ENCODE measurements around the gene CRTC3. TPM values are rescaled to one million over a fixed set of nuclear protein-coding genes. Genes with fewer than 3 reads are reported as not detected.
A peak's percentile ranks its signal among the peaks of the same experiment; 100 is the strongest.

CRTC3 gene
- total RNA-seq, 1 experiment from 2014 or later = 12.0 TPM

DNA sequence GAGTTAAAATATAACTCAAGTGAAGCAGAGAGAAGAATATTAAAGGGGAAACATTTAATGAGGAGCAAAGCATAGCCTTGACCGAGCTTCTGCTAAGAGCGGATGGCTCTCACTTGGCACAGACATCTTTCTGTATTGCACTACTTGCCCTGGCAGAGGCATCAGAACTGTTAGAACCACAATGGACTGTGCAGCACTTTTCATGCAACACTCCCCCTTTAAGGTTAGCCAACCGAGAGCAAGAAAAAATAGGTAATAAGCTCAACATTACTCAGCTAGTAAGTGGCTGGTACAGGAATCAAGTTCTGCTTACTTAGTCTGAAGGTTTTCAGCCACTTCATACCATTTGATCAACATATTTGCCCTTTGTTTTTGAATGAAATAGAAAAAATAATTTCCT, 33.7 kb downstream of the CRTC3 start:
- no peak for DNase-seq (ENCODE audit: low read depth)

DNA sequence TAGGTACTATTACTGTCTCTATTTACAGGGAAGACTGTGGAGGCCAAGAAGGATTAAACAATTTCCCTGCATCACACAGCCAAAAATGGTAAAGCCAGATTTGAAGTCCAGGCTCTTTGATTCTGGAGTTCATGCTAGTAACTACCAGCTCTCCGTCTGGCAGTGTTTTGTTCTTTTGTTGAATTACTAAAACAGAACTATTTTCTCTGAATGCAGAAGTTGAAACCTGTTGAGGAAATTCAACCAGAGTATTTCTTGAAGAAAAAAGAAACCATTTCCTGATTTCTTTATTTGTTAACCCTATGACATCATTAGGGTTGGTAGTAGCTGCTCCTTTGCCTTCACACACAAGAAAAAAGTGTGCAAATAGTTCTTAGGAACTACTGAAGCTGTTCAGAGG, 34.3 kb downstream of the CRTC3 start:
- no peak for DNase-seq (ENCODE audit: low read depth)

DNA sequence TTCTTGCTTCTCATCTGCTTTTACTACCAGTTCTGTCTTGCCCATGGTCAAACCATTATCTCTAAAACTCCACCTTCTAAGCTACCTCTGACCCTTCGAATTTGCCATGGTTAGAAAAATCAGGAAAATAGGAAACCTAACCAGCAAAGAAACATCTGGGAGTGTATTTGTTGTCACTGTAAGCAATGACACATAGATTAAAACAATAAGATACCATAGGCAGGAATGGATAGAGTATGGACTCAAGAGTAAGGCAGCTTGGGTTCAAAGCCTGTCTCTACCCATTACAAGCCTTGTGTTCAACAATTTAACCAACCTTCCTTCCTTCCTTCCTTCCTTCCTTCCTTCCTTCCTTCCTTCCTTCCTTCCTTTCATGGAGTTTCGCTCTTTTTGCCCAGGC, 34.9 kb downstream of the CRTC3 start:
- no peak for DNase-seq (ENCODE audit: low read depth)

DNA sequence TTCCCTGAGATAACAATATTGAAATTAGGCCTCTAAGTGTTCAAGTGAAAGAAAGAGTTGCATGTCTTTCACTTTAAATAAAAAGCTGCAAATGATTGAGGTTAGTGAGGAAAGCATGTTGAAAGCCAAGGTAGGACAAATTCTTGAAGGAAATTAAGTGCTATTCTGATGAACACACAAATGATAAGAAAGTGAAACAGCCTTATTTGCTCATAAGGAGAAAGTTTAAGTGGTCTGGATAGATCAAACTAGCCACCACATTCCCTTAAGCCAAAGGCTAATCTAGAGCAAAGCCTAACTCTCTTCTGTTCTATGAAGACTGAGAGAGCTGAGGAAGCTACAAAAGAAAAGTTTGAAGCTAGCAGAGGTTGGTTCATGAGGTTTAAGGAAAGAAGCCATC, 36.1 kb downstream of the CRTC3 start:
- no peak for DNase-seq (ENCODE audit: low read depth)

DNA sequence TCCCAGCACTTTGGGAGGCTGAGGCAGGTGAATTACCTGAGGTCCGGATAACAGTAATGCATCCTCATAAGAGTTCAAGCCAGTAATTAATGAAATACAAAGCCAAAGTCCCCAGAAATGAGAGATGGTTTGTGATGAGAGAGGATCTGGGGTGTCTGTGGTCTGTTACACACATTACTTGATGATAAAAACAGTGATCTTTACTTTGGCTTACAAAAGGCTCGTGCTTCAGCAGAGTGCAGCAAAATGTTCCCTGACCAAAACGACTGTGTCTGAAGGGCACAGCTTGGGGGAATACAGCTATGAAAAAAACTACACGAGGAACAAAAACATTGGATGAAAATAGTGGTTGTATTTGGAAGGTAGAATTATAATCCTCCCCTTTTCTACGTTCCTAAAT, 40.9 kb downstream of the CRTC3 start:
- DNase-seq (ENCODE audit: low read depth) = no peak

DNA sequence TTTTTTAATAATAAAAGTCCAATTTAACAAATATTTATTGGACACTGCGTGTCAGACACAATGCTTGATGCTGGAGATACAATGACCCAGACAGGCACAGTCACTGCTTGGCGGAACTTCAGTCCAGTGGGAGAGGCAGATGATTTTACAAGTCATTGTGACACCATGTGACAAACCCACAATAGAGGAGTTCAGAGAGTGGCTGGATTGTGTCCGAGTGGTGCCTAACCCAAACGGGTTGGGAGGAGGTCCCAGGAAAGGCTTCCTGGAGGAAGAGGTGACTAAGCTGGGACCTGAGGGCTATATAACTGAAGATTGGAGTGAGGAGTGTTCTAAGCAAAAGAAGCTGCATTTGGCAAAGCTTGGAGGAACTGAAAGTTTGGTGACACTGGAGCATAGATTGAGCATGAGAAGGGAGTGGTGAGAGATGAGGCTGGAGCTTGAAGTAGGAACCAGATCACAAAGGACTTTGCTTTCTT, 41.4 kb downstream of the CRTC3 start:
- peak; percentile 51 for DNase-seq (ENCODE audit: low read depth)

DNA sequence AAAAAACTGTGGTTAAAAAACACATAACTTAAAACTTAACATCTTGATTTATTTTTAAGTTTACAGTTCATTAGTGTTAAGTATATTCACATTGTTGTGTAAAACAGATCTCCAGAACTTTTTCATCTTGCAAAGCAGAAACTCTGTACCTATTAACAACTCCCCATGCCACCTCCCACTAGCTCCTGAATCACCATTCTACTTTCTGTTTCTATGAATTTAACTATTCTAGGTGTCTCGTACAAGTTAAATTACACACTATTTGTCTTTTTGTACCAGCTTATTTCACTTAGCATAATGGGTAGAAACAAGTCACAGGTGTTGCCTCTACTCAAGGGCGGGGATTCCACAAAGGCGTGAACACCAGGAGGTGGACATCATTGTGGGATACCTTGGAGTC, 43.2 kb downstream of the CRTC3 start:
- DNase-seq (ENCODE audit: low read depth) = no peak

DNA sequence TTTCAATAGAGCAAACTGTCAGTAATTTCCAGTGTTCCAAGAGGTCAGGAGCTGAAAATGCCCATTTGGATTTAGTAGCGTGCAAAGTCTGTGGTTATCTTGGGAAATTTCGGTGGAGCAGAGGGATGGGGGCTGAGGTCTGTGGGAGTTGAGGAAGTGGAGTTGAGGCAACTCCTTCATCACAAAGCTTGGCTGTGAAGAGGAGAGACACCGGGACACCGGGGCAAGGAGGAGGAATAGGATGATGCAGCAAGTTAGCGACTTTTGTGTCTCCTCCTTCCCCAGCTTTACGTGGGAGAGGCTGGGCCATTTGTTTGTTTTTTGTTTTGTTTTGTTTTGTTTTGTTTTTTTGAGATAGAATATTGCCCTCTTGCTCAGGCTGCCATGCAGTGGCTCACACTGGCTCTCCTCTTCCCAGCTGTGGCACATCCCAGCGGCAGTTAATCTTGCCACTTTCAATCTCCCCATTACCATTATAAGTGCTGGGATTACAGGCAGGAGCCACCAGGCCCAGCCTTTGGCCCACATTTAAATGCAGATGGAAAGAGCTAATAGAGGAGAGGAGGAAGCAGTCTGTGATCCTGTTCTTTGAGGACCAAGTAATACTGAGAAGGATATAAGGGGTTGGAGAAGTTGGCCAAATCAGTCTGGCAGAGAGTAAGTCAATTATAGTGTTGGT, 47.1 kb downstream of the CRTC3 start:
- DNase-seq (ENCODE audit: low read depth) = no peak

DNA sequence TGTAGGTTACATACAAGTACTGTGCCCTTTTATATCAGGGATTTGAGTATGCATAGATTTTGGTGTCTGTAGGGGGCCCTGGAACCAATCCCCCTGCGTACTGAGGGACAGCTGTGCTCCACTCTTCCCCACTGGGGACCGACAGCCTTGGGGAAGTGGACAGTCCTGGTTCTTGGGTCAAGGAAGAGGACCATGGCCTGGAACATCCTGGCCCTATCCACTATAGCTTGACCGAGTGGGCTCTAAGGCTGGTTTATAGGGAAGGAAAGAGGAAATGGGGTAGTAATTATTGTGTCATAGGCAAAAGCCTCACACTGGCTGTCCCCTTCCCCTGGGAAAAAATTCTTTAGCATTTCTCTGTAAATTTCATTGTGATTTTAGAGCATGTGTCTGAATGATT, 49.5 kb downstream of the CRTC3 start:
- no peak for DNase-seq (ENCODE audit: low read depth)

DNA sequence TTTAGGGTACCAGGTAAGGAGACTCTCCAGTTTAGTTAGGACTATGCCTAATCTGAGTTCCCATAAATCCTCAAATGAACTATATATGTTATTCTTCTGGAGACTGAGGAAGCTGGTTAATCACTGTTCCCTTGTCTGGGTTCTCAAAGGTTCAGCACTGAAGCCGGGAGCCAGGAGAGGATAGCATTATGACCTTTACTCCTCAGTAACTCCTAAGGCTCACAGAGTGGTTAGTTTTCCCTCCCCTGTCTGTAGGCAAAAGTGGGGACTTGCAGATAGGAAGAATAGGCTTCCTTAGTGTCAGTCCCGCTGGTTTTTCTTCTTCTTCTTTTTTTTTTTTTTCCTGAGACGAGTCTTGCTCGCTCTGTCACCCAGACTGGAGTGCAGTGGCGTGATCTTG, 50.4 kb downstream of the CRTC3 start:
- no peak for DNase-seq (ENCODE audit: low read depth)

DNA sequence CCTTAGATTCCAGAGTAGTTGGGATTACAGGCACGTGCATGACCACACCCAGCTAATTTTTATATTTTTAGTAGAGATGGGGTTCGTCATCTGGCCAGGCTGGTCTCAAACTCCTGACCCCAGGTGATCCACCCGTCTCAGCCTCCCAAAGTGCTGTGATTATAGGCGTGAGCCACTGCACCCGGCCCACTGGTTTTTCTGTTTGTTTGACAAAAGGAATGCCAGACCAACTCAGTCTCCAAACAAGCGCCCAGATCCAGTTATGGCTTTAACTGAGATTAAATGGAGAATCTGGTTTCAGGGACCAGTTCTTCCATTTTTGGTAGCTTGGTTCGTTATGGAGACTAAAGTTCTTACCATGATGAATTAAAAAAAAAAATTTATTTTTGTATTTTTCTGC, 50.8 kb downstream of the CRTC3 start:
- DNase-seq (ENCODE audit: low read depth) = no peak

DNA sequence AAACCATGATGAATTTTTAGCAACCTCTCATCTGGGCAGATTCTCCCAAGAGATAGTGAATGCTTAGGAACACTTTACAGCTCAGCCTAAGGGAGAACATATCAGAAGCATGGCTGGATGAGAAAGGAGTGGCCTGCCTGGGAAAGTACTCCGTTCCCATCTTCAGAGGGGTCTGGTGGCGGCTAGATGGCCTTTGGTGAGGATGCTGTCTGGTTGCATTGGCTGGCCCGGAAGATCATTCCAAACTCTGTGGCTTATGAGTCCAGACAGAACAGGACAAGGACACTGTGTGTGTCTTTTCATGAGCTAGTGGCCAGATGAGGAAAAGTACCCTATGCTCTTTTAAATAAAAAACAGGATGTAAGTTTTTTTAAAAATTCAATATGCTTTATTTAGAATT, 51.2 kb downstream of the CRTC3 start:
- DNase-seq (ENCODE audit: low read depth) = no peak

DNA sequence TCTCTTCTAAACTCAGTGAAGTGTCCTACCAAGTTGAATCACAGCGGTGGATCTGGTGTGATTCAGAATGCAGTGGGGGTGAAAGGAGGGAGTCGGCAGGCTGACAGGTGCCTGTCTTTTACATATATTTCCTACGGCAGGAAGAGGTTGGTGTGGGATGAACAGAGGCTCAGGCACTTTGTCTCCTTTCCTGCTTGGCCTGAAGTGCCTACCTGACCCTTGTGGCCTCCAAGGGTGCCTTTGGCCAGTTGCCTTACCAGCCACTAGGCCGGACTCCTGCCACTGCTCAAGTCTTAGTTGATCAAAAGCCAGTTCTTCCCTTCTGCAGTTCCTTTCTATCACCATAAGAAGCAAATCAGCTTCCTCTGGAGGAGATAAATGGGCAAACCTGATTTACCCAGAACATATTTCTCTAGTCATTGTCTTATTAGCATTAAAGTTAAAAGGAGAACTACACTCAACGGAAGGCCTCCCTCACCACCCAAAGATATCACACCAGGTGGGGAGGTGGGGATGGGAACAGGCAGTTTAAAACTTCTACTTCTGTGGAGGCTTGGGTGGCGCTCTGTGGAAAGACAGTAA, 52.1 kb downstream of the CRTC3 start:
- DNase-seq (ENCODE audit: low read depth) = no peak

DNA sequence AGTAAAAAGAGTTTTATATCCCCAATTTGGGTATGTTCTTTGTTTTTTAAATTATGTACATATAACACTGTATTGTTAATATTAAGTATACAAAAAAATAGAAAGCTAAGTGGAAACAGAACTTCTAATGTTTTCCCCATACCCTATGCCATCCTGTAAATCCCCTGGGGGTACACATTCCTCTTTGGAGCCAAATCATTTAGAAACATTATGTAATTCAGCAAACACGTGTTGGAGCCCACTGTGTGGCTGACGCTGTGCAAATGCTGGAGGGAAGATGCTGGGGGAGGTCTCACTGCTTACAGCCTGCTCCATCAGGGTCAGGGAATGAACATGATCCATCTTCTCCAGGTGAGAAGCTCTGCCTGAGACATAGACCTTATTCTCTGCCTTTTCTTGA, 52.8 kb downstream of the CRTC3 start:
- no peak for DNase-seq (ENCODE audit: low read depth)

DNA sequence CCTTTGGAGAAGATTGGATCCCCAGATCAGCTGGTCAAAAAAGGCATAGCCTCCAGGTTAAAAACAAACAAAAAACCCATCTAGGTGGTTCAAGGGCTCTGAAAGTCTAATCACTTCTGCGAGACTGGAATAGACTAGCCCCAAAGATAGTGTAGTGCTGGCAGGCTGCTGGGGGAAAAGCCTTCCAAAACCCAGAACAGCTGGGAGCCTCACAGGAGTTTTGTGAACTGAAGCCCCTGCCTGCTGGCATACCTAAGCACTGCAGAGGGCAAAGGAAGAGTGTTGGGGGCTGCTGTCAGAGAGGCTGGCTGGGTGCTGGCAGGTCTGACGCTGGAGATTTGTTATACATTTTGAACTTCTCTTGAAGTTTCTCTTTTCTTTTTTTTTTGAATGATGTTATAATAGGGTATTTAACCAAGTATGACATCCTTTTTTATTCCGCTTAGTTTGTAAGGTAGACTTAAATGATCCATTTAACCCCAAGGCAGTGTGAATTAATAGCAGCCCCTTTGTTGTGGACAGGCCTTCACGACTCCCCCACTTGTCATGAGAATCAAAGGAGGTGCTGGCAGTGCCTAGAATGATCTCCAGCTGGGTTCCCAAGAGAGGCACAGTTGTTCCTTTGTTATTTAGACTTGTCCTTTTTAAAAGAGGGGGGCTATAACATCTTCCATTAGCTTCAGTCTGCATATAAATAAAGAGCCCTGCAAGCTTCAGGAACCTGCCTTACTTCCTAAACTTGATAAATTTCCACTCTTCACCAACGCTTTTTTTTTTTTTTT, 53.9 kb downstream of the CRTC3 start:
- DNase-seq (ENCODE audit: low read depth) = no peak

DNA sequence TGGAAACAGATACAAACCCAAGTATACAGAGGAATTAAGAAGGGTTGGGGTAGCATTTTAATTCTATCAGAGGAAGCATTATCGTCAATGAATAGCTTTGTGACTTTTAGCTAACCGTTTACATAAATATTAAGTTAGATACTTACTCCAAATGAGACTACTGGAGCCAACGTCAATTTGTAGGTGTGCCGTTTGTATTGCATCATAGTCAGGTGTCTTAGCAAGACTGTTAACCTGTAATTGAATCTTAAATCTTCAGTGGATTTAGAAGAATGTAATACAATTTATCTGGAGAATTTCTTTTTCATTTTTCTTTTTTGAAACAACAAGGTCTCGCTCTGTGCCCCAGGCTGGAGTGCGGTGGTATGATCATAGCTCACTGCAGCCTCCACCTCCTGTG, 55.1 kb downstream of the CRTC3 start:
- DNase-seq (ENCODE audit: low read depth) = no peak

DNA sequence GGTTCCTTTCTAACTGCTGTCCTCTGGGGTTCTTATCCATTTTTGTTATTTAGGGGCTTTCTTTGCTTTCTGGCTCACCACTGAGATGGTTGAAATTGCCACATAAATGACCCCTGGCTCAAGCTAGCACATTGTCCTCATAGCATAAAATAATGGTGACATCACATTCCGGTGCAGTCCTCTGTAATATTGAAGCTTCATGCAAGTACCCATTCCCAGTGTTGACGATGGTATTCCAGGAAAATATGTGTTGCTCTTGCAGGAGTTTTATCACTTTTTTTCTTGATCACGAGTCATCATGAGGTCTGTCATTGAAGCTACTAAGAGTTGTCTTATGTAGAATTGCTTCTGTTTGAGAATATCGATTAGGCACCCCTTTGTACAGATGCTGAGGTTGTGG, 56.1 kb downstream of the CRTC3 start:
- peak; percentile 12 for DNase-seq (ENCODE audit: low read depth)

DNA sequence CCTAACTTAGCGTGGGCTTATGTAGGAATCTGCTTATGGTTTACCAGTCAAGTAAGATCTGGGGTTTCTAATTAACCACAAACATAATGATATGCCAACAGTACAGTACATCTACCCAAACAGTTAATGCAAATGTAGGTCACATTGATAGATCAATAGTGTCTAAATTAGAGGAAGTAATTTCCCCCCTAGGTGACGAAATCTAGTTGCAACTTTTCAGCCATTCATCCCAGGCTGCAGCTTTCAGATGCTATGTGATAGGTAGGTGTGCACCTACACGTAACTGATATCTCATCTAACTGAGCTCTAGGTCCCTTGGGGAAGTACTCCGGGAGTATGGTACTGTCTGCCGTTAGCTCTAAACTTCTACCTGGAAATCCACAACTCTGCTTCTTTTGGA, 57.2 kb downstream of the CRTC3 start:
- DNase-seq (ENCODE audit: low read depth) = no peak

DNA sequence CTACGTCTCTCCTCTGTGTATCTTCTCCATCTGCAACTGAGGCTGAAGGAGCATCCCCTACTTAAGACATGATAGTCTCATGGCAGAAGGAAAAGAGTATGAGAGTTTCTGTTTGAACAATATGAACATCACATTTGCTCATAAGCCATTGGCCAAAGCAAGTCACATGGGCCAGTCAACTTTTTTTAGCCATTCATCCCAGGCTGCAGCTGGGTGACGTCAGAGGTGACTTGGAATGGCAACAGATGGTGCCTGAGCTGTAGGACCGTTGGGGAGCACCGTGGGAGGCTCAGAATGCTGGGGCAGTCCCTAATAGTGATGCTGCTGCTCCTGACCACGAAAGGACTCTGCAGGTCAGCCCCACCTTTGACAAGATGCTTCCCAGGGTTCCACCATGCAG, 58.7 kb downstream of the CRTC3 start:
- no peak for DNase-seq (ENCODE audit: low read depth)

DNA sequence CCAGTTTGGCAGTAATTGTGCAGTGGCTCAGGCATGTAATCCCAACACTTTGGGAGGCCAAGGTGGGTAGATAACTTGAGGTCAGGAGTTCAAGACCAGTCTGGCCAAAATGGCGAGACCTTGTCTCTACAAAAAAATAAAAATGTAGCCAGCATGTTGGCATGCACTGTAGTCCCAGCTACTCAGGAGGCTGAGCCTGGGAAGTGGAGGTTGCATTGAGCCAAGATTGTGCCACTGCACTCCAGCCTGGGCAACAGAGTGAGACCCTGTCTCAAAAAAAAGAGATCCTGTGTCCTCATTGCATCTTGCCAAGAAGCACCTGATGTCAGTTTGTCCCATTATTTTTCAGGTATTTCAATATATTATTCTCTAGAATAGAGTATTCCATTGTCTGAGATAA, 61.8 kb downstream of the CRTC3 start:
- no peak for DNase-seq (ENCODE audit: low read depth)

DNA sequence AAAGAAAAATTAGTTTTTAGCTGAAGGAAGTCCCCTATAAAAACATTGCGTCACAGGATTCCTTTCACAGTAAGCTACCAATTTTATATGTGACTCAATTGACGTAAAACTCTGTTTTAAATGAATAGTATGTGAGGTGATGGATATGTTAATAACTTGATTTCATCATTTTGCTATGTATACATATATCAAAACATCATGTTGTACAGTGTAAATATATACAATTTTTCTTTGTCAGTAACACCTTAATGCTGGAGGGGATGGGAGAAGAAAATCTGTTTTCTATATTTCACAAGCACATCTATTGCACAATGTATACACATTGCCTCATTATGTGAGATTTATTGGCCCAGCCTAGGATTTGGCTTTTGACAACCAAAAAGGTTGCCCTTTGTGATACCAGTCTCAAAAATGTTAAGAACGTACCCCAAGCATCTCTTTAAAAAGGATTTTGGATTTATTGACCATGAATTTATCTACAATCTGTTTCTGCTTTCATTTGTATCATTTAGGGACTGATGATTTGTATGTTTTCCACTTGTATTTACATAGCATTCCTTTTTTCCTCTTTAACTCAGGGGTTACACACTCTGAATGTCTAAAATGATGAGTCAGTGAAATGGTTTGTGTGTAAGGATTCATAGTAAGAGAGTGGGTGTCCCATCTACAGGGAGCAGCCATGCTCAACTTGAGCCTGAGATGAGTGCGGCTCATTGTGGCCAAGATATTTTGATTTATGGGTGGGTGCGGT, 62.6 kb downstream of the CRTC3 start:
- peak; percentile 61 for DNase-seq (ENCODE audit: low read depth)

DNA sequence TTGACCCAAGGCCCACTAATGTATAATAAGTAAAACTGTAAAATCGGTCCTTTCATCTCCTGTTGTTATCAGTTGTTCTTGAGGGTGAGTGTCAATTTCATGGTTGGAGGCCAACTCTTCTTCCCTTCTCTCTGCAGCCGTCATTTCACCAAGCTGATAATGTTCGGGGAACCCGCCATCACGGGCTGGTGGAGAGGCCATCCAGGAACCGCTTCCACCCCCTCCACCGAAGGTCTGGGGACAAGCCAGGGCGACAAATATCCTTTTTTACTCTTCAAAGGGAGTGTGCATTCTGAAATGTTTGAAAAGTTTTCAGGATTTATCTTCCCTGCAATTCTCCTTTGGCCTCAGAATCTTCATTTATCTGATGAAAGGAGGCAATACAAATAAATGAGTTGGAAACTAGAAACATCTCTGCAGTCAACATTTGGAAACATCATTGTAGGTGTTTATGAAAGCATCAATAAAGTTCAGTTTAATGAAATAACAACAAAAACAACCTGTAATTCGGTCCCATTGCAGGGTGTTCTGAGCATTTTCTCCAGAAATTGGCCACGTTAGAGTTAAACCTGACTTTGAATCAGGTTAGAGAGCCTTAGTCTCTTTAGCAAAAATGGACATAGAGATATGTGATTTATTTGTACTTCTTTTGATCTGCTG, 63.9 kb downstream of the CRTC3 start:
- DNase-seq (ENCODE audit: low read depth) = no peak
